Activated gamma-delta T cell (primary cell): ENCODE measurements around the gene SPINT1.
"Not testable (repeated sequence)": the region's sequence is repeated elsewhere in the genome, so short reads cannot be mapped to it uniquely, and the experiment has no call there.

Source experiments
- DNase-seq: peaks from one replicate; lab custom pipeline; 2025; lab: John Stamatoyannopoulos, UW

Gene SPINT1

DNA sequence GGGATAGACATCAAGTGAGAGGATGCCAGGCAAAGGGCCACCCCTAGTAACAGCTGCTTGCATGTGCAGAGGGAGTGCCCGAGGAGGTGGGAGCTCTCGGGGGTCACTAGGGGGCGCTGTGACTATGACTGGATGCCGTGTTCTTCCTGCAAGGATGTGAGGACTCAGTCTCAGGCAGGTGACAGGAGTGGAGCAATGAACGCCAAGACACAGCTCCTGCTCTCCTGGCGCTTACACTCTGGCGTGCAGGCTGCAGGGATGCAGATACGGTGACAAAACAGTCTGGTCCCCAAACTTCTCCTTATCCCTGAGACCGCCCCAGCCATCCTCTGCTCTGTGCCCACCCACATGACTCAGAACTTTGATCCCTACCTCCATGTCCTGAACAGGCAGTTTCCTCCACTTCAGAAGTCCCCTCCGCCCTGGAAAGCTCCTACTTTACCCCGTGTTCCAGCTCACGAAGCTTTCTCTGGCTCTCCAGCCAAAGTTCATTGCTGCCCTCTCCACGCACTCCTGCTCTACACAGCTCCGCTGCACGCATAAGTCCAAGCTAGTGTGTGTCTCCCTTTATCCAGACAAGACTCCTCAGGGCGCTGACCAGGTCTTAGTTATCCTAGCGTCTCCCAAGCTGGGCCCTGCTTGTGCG lies 15.5 kb downstream of the SPINT1 start:
- DNase-seq: no peak

DNA sequence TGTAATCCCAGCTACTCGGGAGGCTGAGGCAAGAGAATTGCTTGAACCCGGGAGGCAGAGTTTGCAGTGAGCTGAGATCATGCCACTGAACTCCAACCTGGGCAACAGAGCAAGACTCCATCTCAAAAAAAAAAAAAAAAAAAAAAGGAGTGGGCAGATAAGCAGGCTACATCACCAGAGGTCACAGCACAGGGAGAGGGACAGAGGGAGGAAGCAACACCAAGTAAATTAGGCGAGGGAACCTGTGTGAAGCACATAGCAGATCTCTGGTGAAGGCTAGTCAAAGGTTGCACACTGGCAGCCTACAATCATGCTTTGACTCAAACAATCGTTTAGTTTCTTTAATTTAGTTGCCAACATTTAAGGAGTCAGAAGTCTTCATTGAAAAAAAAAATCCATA lies 17.3 kb downstream of the SPINT1 start:
- DNase-seq: not testable (repeated sequence)

DNA sequence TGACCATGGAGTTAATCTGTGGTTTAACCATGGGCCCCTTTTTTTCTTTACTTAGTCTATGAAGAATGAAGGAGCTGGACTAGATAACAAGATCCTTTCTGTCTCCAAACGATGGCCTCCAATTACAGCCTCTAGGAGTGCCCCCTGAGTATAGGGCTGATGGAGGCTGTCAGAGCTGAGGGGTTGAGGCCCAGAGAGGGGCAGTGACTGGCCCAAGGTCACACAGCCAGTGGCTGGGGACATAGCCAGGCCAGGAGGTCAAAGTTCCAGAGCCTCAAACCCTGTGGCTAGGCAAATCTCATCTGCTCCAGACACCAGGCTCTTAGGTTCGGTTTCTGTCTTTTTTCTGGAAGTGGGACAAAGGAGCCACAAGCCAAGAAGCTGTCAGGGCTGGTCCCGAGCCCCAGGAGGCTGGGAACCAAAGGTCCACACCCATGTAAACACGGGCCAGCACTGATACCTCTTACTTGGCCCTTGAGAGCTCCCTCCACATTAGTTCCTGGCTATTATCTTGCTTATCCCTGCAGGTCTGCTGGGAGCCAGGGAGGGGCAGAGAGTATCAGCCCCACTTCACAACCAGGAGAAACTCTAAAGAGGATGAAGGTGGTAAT lies 19.9 kb downstream of the SPINT1 start:
- no peak for DNase-seq

DNA sequence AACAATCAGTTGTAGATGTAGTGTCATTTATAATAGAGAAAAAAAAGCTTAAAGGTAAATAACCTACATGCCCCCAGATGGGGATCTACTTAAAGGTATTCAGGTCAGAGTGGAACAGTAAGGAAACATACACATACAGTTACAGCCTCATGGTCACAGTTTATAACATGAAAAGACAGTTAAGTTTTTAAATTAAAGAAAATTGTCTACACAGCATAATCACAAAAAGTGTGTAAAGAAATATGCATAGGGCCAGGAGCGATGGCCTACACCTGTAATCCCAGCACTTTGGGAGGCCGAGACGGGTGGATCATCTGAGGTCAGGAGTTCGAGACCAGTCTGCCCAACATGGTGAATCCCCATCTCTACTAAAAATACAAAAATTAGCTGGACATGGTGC lies 23.4 kb downstream of the SPINT1 start:
- no peak for DNase-seq

DNA sequence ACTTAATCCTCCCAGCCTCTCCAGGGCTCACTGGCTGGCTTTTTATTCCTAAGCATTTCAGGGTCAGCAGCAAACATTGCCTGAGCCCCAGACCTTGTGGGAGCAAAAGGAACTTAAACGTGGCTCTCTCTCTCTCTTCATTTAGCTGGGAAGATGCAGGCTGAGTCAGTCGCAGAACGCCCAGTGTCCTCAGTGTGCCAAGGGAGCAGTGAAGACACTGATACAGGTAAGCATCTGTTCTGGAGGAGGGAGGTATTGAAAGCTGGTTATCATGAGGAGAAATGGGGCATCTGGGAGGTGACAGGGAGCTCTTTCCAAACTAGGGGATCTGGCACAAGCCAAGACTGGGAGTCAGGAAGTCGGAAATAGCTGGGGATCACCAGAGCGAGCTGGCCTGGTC lies 25.8 kb downstream of the SPINT1 start:
- DNase-seq: no peak

DNA sequence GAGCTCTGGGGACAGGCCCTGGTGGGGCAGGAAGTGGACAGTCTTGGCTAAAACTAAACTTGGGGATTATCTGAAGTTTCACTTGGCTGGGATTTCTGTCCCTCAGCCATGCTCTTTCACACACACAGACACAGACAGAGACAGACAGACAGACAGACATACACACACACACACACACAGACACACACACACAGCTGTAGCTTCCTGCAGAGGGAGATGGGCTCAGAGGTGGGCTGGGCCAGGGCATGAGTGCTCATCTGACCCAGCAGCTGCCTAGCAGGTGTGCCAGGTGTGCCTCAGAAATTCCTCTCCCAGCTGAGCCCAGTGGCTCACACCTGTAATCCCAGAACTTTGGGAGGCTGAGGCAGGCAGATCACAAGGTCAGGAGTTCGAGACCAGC lies 26.9 kb downstream of the SPINT1 start:
- no peak for DNase-seq

DNA sequence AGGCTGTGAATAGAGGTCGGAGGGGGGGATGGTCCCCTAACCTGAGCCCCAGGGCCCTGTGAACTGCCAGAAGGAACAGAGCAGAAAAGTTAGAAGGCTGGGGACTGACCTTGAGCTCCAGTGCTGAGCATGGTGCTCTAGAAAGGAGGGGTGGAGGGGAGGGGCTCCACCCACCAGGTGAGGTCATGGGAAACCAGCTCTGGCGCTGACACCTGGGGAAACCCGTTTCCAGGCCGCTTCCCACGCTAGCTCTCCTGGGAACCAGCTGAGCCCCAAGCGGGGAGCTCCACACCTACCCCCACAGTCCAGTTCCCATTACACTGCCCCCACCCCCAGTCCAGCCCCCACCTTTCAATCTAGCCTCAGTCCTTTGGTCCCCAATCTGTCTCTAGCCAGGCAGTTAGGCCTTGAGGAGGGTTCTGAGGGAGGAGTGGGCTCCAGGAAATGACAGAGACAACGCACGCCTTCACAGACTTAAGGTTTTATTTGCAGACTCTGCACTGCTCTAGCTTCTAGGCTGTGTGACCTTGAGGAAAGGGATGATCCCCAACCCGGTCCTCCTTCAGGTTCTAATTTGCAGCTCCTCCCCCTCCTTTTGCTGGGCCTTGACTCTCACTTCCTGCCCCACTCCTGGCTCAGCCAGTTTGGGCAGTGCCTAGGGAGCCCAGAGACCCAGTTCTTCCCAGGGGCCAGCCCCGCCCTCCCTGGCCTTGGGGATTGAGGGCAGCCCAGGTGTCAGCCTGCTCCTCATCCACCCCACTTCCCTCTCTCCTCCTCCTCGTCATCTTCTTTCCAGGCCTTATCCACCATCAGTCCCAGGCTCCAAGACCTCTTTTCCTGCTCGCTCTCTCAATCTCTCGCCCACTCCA lies 28.1 kb downstream of the SPINT1 start:
- DNase-seq: no peak

DNA sequence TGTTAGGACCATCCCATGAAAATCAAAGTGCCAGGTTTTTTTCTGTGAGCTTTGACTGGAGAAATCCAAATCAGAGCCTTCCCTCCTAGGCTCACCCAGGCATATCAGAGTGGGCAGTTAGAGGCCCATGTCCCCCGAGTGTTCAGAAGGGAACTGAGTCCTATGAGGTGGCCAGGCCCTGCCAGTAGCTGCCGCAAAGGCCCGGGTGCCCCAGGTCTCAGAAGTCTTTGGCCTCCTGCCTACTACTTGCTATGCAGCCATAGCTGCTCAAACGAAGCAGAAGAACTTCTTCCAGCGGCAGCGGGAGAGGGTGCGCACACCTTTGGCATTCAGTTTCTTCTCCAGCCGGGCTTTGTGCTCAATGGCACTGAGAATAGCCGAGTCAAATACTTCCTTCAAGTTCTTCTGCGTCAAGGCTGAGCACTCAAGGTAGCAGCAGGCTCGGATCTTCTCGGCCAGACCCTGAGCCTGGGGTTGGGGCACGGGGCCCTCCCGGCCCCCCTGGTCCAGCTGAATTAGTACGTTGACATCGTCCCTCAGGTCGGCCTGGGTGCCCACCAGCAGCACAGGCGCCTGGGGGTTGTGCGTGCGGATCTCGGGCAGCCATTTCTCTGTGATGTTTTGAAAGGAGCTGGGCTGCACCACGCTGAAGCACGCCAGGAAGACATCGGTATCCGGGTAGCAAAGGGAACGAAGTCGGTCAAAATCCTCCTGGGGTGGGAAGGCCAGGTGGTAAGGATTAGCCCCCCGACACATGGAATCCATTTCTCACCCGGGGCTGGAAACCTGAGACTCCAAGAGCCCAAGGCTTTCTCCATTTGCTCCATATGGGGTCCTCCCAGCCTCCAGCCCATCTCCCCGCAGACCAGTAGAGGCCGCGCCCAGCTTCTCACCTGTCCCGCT lies 29.2 kb downstream of the SPINT1 start:
- DNase-seq: no peak

DNA sequence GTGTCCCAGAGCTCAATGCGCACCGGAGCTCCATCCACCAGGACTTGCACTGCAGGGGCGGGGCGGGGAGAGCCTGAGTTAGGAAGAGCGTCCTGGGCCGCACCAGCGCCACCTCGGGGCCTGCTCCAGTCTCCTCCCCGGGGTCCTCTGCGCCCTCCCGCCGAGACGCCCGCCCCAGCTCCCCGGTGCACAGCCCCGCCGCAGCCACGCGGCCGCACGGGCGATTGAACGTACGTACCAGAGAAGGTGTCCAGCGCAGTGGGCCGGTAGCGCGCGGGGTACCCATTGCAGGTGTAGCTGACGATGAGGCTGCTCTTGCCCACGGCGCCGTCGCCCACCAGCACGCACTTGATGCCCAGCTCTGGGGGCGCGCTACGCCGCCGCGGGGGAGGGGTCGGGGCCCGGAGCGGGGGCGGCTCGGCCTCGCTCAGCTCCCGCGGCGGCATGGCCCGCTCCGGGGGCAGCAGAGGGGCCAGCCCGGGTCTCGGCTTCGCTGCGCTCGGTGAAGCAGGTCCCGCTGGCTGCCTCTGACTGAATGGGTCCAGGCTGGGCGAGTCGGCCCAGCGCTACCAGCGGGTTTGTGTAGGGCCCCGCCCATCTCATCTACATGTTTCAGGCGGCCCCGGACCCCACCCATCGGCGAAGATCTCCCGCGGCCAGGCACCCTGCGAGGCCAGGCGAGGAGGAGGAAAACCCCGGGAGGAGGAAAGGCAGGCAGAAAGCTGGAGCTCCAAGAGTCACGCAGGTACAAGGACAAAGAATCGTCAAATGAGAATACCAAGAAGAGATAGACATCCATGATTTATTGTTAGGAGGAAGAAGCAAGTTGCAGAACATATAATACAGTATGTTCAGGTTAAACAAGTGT lies 30.1 kb downstream of the SPINT1 start, which contains the start of gene RHOV:
Gene RHOV (minus strand): TSS at position 541 of the 868 bp plus-strand sequence. CDS start 95 bp downstream, at position 446.
- DNase-seq: no peak

DNA sequence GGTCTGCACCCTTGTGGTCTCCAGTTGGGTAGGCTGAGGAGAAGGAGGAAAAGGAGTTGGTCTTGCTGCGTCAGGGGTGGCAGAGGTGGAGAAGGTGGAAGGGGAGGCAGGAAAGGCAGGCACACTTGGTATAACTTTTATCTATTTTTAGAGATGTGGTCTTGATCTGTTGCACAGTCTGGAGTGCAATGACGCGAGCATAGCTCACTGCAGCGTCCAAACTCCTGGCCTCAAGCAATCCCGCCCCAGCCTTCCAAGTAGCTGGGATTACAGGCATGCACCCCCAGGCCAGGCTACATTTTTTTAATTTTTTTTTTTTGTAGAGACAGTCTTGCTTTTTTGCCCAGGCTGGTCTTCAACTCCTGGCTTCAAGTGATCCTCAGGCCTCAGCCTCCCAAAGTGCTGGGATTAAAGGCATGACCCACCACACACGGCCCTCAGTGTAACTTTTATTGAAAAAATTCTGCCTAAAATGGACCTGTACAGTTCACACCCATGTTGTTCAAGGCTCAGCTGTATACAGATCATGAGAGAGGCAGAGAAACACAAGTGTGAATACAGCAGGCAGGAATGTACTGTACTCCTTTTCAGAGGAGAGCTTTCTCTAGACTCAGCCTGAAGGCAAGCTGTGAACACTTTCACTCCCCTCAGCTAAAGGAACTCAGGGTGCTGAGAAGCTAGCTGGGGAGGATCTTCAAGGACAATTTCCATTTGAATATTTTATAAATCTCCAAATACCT lies 32.3 kb downstream of the SPINT1 start:
- DNase-seq: no peak

DNA sequence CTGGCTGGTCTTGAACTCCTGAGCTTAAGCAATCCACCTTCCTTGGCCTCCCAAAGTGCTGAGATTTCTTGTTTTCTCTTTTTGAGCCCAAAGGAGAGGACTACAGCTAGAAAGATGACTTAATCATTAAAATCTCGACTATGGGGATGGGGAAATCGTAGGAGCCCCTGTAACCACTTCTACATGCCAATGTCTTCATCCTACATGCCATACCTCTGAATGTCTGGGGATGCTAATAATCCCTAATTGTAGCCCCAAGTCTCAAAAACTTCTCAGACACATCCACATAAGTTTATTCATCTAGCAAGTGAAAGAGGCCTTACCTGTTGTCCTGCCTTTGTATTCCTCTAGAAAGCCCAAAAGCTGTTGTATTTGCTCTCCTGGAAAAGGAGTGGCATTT lies 33.8 kb downstream of the SPINT1 start:
- DNase-seq: no peak

DNA sequence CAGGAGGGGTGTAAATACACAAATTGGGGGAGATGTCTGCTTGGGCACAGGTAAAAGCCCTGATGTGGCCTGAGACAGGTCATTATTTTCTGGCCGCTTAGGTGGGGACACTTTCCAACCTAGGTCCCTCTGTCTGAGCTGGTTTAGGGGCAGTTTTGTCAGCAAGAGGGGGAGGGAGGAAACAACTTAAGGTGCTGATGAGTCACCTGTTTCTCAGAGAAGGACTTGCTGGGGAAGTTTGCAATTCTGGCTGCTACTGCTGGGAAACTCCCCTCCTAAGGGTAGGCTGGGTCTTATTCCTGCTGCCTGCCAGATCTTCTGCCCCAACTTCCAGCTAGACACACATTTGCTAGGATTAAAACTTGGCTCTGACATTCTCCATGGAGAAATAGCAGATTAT lies 34.9 kb downstream of the SPINT1 start:
- no peak for DNase-seq

DNA sequence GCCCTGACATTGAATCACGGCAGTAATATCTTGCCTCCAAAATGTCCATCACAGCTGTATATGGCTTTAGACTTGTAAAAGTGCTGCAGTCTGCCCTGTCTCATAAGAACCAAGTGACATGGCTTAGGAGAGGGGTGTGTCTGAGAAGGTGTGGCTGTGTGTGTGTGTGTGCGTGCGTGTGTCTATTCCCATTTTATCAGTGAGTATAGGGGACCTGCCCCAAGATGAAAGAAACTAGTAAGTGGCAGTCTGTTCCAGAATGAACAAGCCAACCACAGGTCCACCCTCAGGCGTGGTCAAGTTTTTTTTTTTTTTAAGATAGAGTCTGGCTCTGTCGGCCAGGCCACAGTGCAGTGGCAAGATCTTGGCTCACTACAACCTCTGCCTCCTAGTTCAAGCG lies 35.8 kb downstream of the SPINT1 start:
- no peak for DNase-seq

DNA sequence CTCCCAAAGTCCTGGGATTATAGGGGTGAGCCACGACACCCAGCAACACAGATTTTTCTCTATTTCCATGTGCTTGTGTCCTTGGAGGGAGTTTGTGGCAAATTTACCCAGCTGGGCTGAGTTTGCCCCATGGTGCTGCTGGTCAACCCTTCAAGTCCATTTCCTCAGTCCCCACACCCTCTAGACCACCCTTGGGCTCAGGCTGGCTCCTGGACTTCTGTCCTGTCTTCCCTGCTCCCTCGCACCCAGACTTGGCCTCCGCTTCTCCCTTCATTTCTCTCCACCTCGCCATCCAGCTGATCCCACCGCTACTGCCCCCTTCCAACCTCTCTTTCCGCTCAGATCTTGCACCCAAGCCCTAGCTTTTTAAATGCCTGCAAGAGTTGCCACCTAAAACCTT lies 37.5 kb downstream of the SPINT1 start:
- no peak for DNase-seq

DNA sequence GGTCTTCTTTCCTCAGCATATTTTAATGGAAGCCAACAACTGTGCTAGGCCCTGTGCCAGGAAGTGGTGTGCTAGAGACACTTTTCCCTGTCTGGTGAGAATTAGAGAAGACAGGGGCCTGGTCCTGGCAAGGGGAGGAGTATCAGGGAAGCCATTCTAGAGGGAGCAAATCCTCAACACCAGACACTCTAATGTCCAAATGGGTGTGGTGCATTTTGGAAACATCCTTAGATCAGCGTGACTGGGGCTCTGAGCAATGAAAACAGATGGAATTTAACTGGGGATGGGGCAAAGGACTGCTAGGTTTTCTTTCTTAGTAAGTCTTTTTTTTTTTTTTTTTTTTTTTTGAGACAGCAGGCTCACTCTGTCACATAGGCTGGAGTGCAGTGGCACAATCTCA lies 42.7 kb downstream of the SPINT1 start:
- no peak for DNase-seq

DNA sequence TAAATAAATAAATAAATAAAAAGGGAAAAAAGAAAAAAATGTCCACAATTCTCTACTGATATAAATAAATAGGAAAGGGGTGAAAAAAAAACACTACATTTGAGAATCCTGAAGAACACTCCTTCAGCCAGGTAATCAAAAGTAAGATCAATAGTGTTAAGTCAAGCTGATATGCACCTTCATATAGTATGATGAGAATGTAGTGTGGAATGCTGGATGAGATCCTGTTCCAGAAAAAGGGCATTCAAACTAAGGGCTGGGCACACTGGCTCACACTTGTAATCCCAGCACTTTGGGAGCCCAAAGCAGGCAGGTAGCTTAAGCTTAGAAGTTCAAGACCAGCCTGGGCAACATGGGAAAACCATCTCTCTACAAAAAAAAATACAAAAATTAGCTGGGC lies 45.3 kb downstream of the SPINT1 start:
- DNase-seq: no peak

DNA sequence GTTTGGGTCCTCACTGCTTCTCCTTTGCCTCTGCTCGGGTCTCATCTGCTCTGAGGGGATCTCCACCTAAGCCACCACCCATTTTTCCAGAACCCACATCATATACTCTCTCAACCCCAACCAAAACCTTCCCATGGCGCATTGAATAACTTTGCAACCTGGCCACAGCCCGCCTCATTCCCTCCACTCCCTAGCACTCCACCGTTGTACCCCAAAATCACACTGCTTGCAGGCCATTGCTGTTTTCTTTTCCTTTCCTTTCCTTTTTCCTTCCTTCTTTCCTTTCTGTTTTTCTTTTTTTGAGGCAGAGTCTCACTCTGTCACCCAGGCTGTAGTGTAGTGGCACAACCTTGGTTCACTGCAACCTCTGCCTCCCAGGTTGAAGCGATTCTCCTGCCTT lies 47.3 kb downstream of the SPINT1 start:
- no peak for DNase-seq

DNA sequence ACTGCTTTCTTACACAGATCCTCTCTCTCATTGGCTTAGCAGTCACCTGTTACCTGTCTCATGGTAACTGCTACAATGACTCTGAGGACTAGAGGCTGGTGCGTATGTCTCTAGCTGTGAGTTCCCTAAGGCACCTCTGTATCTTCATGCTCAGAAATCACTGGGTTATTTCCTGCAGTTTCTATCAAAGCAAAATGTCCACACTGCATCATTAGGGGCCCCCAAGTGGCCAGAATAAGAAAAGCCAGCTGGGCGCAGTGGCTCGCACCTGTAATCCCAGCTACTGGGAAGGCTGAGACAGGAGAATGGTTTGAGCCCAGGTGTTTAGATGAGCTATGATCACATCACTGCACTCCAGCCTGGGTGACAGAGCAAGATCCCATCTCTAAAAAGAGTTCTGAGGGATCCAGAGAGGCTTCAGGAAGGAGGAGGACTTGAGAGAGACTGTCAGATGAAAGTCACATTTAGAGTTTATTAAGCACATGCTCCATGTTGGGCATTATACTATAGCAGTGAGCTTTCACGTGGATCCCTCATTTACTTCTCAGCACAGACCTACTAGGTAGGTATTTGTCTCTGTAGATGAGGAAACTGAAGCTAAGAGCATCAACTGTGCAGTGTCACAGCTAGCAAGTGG lies 48.1 kb downstream of the SPINT1 start:
- DNase-seq: no peak

DNA sequence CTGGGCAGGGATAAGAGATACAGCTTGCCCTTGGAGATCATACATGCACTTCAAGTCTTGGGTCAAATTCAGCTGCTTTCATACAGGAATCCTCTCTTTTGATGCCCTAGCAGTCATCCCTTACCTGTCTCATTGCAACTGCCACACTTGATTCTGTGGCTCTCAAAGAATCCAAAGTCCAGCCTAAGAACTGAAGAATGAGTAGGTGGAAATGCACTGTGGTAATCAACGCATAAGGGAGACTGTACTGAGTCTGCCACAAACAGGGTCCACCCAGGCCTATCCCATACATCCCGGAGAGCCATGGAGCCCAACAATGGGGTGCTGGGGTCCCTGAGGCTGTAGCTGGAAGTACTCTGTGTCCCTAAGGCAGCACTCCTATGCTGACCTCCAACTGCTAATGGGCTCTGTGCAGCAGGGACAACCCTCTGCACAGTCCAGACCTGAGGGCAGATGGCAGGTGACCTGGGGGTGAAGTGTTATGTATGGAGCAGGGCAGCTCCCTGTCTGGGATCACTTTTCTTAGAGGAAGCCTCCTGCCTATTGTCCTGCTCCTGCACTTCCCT lies 48.7 kb downstream of the SPINT1 start:
- no peak for DNase-seq
